ENCODE results near the gene DHRS12. TPM values are rescaled to one million over a fixed set of nuclear protein-coding genes. Genes with fewer than 3 reads are reported as not detected.

Gene DHRS12
- total and polyA plus RNA-seq, 2 experiments from 2014 or later = 5.5 to 15.7 TPM

DNA sequence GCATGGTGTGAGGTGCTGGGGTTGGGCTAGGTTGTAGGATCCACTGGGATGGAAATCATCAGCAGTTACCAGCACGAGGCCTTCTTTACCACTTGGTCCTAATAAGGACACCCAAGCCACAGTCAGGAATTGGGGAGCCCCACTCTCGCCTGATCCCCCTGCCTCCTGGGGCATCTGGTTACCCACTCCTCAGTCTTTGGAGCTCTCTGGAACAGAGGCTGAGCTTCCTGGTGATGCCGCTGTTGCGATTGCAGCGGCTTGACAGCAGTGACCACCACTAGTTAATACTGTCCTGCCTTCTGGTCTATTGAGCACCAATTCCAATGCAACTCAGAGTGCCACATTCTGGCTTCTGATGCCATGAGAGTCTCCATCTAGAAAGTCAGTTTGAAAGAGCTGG is 27.6 kb upstream of the DHRS12 start:
- H3K27ac ChIP-seq = no peak overlapping the region
- no peak overlapping the region for H3K4me3 ChIP-seq
- no peak for DNase-seq (ENCODE audit: low read depth in 1 of 2, low spot score in 1 of 2)
- no peaks in the 10 kb centered on the region for H3K4me1 ChIP-seq (ENCODE audit: low read depth)
- H3K36me3 ChIP-seq = no peaks in the 10 kb centered on the region
- TF ChIP-seq, protein P1, sequence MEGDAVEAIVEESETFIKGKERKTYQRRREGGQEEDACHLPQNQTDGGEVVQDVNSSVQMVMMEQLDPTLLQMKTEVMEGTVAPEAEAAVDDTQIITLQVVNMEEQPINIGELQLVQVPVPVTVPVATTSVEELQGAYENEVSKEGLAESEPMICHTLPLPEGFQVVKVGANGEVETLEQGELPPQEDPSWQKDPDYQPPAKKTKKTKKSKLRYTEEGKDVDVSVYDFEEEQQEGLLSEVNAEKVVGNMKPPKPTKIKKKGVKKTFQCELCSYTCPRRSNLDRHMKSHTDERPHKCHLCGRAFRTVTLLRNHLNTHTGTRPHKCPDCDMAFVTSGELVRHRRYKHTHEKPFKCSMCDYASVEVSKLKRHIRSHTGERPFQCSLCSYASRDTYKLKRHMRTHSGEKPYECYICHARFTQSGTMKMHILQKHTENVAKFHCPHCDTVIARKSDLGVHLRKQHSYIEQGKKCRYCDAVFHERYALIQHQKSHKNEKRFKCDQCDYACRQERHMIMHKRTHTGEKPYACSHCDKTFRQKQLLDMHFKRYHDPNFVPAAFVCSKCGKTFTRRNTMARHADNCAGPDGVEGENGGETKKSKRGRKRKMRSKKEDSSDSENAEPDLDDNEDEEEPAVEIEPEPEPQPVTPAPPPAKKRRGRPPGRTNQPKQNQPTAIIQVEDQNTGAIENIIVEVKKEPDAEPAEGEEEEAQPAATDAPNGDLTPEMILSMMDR (IDR thresholded peaks at IDR 0.05; ENCODE audit: low read depth, low read length) = no peak
- H3K9me3 ChIP-seq (ENCODE audit: low read depth) = no peaks in the 10 kb centered on the region
- H3K27me3 ChIP-seq = no peaks in the 10 kb centered on the region

DNA sequence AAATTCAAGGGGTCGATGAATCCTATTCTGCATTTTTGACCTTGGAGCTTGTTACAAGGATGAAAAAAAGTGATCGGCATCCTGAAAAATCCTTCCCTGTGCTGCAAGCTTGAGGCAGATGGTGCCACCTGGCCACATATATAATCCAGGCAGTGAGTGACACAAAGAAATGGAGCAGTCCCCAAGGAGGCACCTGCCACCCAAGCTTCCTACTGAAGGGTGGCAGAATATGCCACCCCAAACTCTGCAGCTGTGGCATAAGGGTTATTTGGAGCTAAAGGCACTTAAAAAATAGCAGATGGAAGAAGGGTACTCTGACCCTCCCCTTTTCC is 25.6 kb upstream of the DHRS12 start:
- no peak overlapping the region for H3K4me3 ChIP-seq
- no peaks in the 10 kb centered on the region for H3K27me3 ChIP-seq
- no peaks in the 10 kb centered on the region for H3K9me3 ChIP-seq (ENCODE audit: low read depth)
- no peak overlapping the region for H3K27ac ChIP-seq
- peaks cover 6% of the 10 kb centered on the region for H3K4me1 ChIP-seq (ENCODE audit: low read depth)
- no peak for DNase-seq (ENCODE audit: low read depth in 1 of 2, low spot score in 1 of 2)
- no peaks in the 10 kb centered on the region for H3K36me3 ChIP-seq
- TF ChIP-seq, protein P1 (IDR thresholded peaks at IDR 0.05; ENCODE audit: low read depth, low read length) = no peak

DNA sequence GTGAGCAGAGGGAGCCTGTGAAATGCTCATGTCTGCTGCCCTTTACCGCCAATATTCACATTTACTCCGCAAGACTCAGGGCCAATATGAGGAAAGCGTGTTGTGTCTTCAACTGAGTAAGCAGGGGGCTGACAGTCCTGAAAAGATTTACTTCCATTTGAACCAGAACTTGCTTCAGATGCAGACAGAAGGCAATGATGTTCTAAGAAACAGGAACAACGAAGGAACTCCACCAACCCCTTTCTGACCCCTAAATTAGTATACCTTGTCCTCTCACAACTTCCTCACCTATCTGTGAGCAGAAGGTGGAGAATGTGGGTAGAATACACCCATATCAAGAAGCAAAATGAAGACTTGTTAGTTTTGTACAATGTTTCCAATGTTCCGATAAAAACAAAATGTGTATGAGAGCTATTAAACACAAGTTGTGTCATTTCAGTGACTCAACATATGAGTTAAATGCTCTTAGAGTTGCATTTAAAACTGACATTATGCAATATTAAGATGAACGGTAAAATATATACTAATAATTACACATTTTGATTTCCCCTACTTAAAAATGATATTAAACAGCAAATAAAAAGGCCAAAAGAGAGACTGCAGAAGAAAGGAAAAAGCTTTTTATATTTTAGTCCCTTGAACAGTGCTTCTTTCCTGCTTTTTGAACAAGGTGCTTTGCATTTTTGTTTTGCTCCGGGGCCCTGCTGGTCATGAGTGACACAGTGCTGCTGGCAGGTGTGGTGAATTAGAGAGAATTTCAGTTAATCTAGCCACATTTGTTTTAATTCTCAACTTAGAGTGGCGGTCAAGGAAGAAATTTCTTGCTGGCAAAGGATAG is 25.0 kb upstream of the DHRS12 start:
- no peak for DNase-seq (ENCODE audit: low read depth in 1 of 2, low spot score in 1 of 2)
- no peaks in the 10 kb centered on the region for H3K27me3 ChIP-seq
- H3K9me3 ChIP-seq (ENCODE audit: low read depth) = no peaks in the 10 kb centered on the region
- no peak overlapping the region for H3K4me3 ChIP-seq
- TF ChIP-seq, protein P1 (IDR thresholded peaks at IDR 0.05; ENCODE audit: low read depth, low read length) = no peak
- H3K36me3 ChIP-seq = no peaks in the 10 kb centered on the region
- no peak overlapping the region for H3K27ac ChIP-seq
- H3K4me1 ChIP-seq (ENCODE audit: low read depth) = peaks cover 6% of the 10 kb centered on the region

GRCh38 chr13:51827254-51827653 is 23.3 kb upstream of the DHRS12 start:
- no peaks in the 10 kb centered on the region for H3K36me3 ChIP-seq
- DNase-seq (ENCODE audit: low read depth in 1 of 2, low spot score in 1 of 2) = no peak
- TF ChIP-seq, protein P1 (IDR thresholded peaks at IDR 0.05; ENCODE audit: low read depth, low read length) = no peak
- no peak overlapping the region for H3K4me3 ChIP-seq
- H3K27me3 ChIP-seq = no peaks in the 10 kb centered on the region
- peaks cover 6% of the 10 kb centered on the region for H3K4me1 ChIP-seq (ENCODE audit: low read depth)
- H3K27ac ChIP-seq = no peak overlapping the region
- no peaks in the 10 kb centered on the region for H3K9me3 ChIP-seq (ENCODE audit: low read depth)

- H3K27ac ChIP-seq = no peak overlapping the region
- H3K36me3 ChIP-seq = no peaks in the 10 kb centered on the region
- no peak overlapping the region for H3K4me3 ChIP-seq
- H3K4me1 ChIP-seq (ENCODE audit: low read depth) = peaks cover 6% of the 10 kb centered on the region
- peak in 1 of 2 donors; percentile 58 for DNase-seq (ENCODE audit: low read depth in 1 of 2, low spot score in 1 of 2)
- H3K27me3 ChIP-seq = no peaks in the 10 kb centered on the region
- TF ChIP-seq, protein P1 (IDR thresholded peaks at IDR 0.05; ENCODE audit: low read depth, low read length) = no peak
- H3K9me3 ChIP-seq (ENCODE audit: low read depth) = no peaks in the 10 kb centered on the region
These were observed 22.6 kb upstream of the DHRS12 start for GRCh38 chr13:51826606-51827005.
